ENCODE measurements around the gene ASCL1. TPM values are rescaled to one million over a fixed set of nuclear protein-coding genes. Genes with fewer than 3 reads are reported as not detected.

Gene ASCL1
- total and polyA plus RNA-seq, 2 of the 13 experiments (the other 11 are each of a cell fraction or from before 2014, with no cell fraction given) = not detected

- peak; percentile 93; the same call in 1 of the 2 replicates for TF ChIP-seq THRA (CRISPR knock-in tag; IDR thresholded peaks at IDR 0.05; ENCODE audit: borderline replicate concordance)
- TF ChIP-seq MAFG (CRISPR knock-in tag; IDR thresholded peaks at IDR 0.05) = no peak
- TF ChIP-seq PRDM15 (CRISPR knock-in tag; IDR thresholded peaks at IDR 0.05) = no peak
- no peak for TF ChIP-seq ZNF44 (CRISPR knock-in tag; IDR thresholded peaks at IDR 0.05)
- no peak for TF ChIP-seq KIAA2018 (CRISPR knock-in tag; IDR thresholded peaks at IDR 0.05; ENCODE audit: borderline replicate concordance)
- TF ChIP-seq JUN (CRISPR knock-in tag; IDR thresholded peaks at IDR 0.05) = 0 out of 2 replicates have a peak, but pooled peaks have one; percentile 56
Measured at GRCh38 chr12:102920271-102920670, 37.2 kb upstream of the ASCL1 start (continued).

Data from HepG2 (cell line).